ENCODE data around the gene PHLDB1. TPM values are rescaled to one million over a fixed set of nuclear protein-coding genes. Genes with fewer than 3 reads are reported as not detected.

The PHLDB1 gene
- total RNA-seq, 1 donor from 2014 or later: 212 TPM

GRCh38 chr11:118638726-118639125 is 31.3 kb downstream of the PHLDB1 start:
- no peak for DNase-seq (ENCODE audit: low read depth)

- DNase-seq (ENCODE audit: low read depth): no peak
These were observed 32.5 kb downstream of the PHLDB1 start for GRCh38 chr11:118639899-118640298.

- no peak for DNase-seq (ENCODE audit: low read depth)
These were observed 33.1 kb downstream of the PHLDB1 start for GRCh38 chr11:118640332-118641154.

- DNase-seq (ENCODE audit: low read depth): peak; percentile 73
These were observed 34.1 kb downstream of the PHLDB1 start for GRCh38 chr11:118641397-118642019.

- no peak for DNase-seq (ENCODE audit: low read depth)
These were observed 36.0 kb downstream of the PHLDB1 start for GRCh38 chr11:118643142-118643994.

GRCh38 chr11:118643995-118644345 is 36.6 kb downstream of the PHLDB1 start:
- no peak for DNase-seq (ENCODE audit: low read depth)

- DNase-seq (ENCODE audit: low read depth): no peak
These were observed 37.1 kb downstream of the PHLDB1 start for GRCh38 chr11:118644496-118644895.

GRCh38 chr11:118645066-118645715 is 37.8 kb downstream of the PHLDB1 start:
- no peak for DNase-seq (ENCODE audit: low read depth)

GRCh38 chr11:118646393-118646792 is 39.0 kb downstream of the PHLDB1 start:
- no peak for DNase-seq (ENCODE audit: low read depth)

- no peak for DNase-seq (ENCODE audit: low read depth)
These were observed 40.9 kb downstream of the PHLDB1 start for GRCh38 chr11:118648291-118648690.

GRCh38 chr11:118649941-118650340 is 42.5 kb downstream of the PHLDB1 start:
- no peak for DNase-seq (ENCODE audit: low read depth)

GRCh38 chr11:118650366-118650765 is 43.0 kb downstream of the PHLDB1 start:
- DNase-seq (ENCODE audit: low read depth): no peak

GRCh38 chr11:118651820-118652219 is 44.4 kb downstream of the PHLDB1 start:
- no peak for DNase-seq (ENCODE audit: low read depth)

GRCh38 chr11:118652681-118653181 is 45.3 kb downstream of the PHLDB1 start:
- no peak for DNase-seq (ENCODE audit: low read depth)

- no peak for DNase-seq (ENCODE audit: low read depth)
These were observed 46.4 kb downstream of the PHLDB1 start for GRCh38 chr11:118653684-118654390.

- no peak for DNase-seq (ENCODE audit: low read depth)
These were observed 48.2 kb downstream of the PHLDB1 start for GRCh38 chr11:118655486-118656190.

GRCh38 chr11:118656563-118657165 is 49.2 kb downstream of the PHLDB1 start:
- DNase-seq (ENCODE audit: low read depth): no peak

GRCh38 chr11:118657238-118657637 is 49.8 kb downstream of the PHLDB1 start:
- DNase-seq (ENCODE audit: low read depth): no peak

GRCh38 chr11:118657709-118658428 is 50.5 kb downstream of the PHLDB1 start:
- DNase-seq (ENCODE audit: low read depth): no peak
